Thyroid gland (tissue), 4 donors: Measurements from ENCODE around the gene ABCB8.

Source experiments
- POLR2A ChIP-seq, 2 donors: fragments of 450-650 bp; IDR thresholded peaks; one replicate each; pipeline ENCODE4 v1.6.1; 2017; ENCODE audit warnings: antibody characterized with exemption in 2 of 2, mild to moderate bottlenecking in 2 of 2, moderate library complexity in 1 of 2
- TF ChIP-seq, protein P1 (sequence below), 6 experiments: fragments of 200-600 bp in 3 of 6; fragments of 450-650 bp in 3 of 6; sonication (generic) in 3 of 6; IDR thresholded peaks; one replicate each; pipeline ENCODE4 v1.5.1; 2016 to 2019; ENCODE audit warnings: antibody characterized with exemption in 6 of 6, mild to moderate bottlenecking in 2 of 6, inconsistent platforms in 1 of 6, moderate library complexity in 1 of 6

DNA sequence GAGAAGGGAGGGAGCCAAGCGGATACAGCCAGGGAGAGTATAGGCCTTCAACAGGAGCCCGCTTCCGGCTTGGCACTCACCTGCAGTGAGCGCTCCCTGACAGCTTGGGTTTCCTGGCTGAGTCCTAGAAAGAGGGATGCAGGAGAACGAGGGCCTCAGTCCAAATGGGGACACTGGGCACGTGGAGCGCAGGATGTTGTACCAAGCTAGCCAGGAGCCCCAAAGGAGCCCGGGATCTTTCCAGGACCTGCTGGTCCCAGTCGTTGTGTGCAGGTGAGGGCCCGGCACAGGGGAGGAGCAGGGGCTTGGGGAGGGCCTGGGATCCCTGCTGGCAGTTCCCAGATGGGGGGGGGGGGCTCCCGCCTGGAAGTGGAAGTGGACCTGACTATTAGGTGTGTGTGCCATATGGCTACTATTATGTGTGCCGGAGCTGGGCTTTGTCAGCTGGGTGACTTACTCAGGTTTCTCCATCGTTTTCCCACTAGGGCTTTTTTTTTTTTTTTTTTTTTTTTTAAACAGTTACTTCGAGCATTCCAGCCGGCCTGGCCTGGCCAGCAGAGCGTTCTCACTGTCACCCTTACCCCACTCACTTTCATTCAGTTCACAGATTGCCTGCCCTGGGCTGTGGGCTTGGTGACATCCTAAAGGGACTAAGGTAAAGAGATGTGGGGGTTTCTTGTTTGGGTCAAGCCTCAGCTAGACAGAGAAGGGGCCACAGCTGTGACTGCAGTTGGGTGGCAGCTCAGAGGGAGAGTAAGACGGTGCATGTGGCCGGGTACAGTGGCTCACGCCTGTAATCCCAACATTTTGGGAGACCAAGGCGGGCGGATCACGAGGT lies 61.9 kb downstream of the ABCB8 start:
- no peak for TF ChIP-seq POLR2A (IDR thresholded peaks at IDR 0.05)
- TF ChIP-seq, protein P1, sequence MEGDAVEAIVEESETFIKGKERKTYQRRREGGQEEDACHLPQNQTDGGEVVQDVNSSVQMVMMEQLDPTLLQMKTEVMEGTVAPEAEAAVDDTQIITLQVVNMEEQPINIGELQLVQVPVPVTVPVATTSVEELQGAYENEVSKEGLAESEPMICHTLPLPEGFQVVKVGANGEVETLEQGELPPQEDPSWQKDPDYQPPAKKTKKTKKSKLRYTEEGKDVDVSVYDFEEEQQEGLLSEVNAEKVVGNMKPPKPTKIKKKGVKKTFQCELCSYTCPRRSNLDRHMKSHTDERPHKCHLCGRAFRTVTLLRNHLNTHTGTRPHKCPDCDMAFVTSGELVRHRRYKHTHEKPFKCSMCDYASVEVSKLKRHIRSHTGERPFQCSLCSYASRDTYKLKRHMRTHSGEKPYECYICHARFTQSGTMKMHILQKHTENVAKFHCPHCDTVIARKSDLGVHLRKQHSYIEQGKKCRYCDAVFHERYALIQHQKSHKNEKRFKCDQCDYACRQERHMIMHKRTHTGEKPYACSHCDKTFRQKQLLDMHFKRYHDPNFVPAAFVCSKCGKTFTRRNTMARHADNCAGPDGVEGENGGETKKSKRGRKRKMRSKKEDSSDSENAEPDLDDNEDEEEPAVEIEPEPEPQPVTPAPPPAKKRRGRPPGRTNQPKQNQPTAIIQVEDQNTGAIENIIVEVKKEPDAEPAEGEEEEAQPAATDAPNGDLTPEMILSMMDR (IDR thresholded peaks at IDR 0.05), result no peak
